Naive thymus-derived CD4-positive, alpha-beta T cell (primary cell): ENCODE data around the gene ZNF593. TPM values are rescaled to one million over a fixed set of nuclear protein-coding genes. Genes with fewer than 3 reads are reported as not detected.

Experiments
- polyA plus RNA-seq, 2 donors: library from polyadenylated mRNA; unstranded; fragments of 300-500 nt; fragmentation: Illumina TruSeq; gene quantifications; one replicate each; pipeline ENCODE4 v1.2.3, GENCODE V29; 2021
- total RNA-seq, 6 experiments: library from RNA in 5 of 6; stranded (reverse) in 5 of 6; gene quantifications; 1 replicate in 5 of 6; 2 replicates in 1 of 6; pipeline ENCODE4 v1.2.3 and lab custom pipeline; 2021 to 2026

ZNF593 gene
- total and polyA plus RNA-seq, 7 experiments from 2014 or later, result 7.8 to 36.3 (median 13.4) TPM

Other genes with a start within 250 kb of the ZNF593 start
- gene PAFAH2, start 171.8 kb upstream of the ZNF593 start, total RNA-seq, result 10 to 100 TPM; 11.4 to 36.0 (median 12.7) TPM
- gene PAFAH2, start 171.8 kb upstream of the ZNF593 start, polyA plus RNA-seq, result 10 to 100 TPM; 19.5 to 23.7 TPM
- under 1 TPM in 2 of 5 experiments, not detected in 3; 0.14 to 0.32 TPM for gene EXTL1, start 148.1 kb upstream of the ZNF593 start, total RNA-seq
- gene EXTL1, start 148.1 kb upstream of the ZNF593 start, polyA plus RNA-seq, result not detected
- gene SLC30A2, start 123.8 kb upstream of the ZNF593 start, total RNA-seq, result not detected
- gene SLC30A2, start 123.8 kb upstream of the ZNF593 start, polyA plus RNA-seq, result not detected
- not detected for gene TRIM63, start 102.3 kb upstream of the ZNF593 start, total RNA-seq
- gene TRIM63, start 102.3 kb upstream of the ZNF593 start, polyA plus RNA-seq, result not detected
- 10 to 100 TPM in 4 of 5 experiments, 1 to 10 TPM in 1; 9.1 to 29.6 (median 20.3) TPM for gene PDIK1L, start 58.1 kb upstream of the ZNF593 start, total RNA-seq
- 1 to 10 TPM; 4.7 to 7.4 TPM for gene PDIK1L, start 58.1 kb upstream of the ZNF593 start, polyA plus RNA-seq
- not detected for gene FAM110D, start 10.8 kb upstream of the ZNF593 start, total RNA-seq
- gene FAM110D, start 10.8 kb upstream of the ZNF593 start, polyA plus RNA-seq, result not detected
- gene C1orf232, start 945 bp upstream of the ZNF593 start, total RNA-seq, result not detected
- not detected for gene C1orf232, start 945 bp upstream of the ZNF593 start, polyA plus RNA-seq
- not detected for gene ZNF593OS, start 1.9 kb downstream of the ZNF593 start, total RNA-seq
- gene ZNF593OS, start 1.9 kb downstream of the ZNF593 start, polyA plus RNA-seq, result under 1 TPM in 1 of 2 donors, not detected in 1; 0.97 TPM
- gene CNKSR1, start 7.6 kb downstream of the ZNF593 start, total RNA-seq, result 1 to 10 TPM; 2.4 to 7.5 (median 4.6) TPM
- 1 to 10 TPM in 1 of 2 donors, under 1 TPM in 1; 0.63 to 1.4 TPM for gene CNKSR1, start 7.6 kb downstream of the ZNF593 start, polyA plus RNA-seq
- not detected for gene CATSPER4, start 20.7 kb downstream of the ZNF593 start, total RNA-seq
- gene CATSPER4, start 20.7 kb downstream of the ZNF593 start, polyA plus RNA-seq, result not detected
- 10 to 100 TPM; 12.1 to 34.8 (median 20.7) TPM for gene CEP85, start 64.3 kb downstream of the ZNF593 start, total RNA-seq
- 10 to 100 TPM in 1 of 2 donors, 1 to 10 TPM in 1; 5.4 to 12.1 TPM for gene CEP85, start 64.3 kb downstream of the ZNF593 start, polyA plus RNA-seq
- gene SH3BGRL3, start 110.2 kb downstream of the ZNF593 start, total RNA-seq, result 100 to 1,000 TPM; 156 to 636 (median 224) TPM
- gene SH3BGRL3, start 110.2 kb downstream of the ZNF593 start, polyA plus RNA-seq, result 100 to 1,000 TPM; 569 to 630 TPM
- gene UBXN11, start 136.7 kb downstream of the ZNF593 start, total RNA-seq, result 100 to 1,000 TPM in 3 of 5 experiments, 10 to 100 TPM in 2; 35.7 to 131 (median 124) TPM
- 10 to 100 TPM; 10.5 to 13.6 TPM for gene UBXN11, start 136.7 kb downstream of the ZNF593 start, polyA plus RNA-seq
- 1,000 to 10,000 TPM in 3 of 5 experiments, 100 to 1,000 TPM in 2; 719 to 1,390 (median 1,130) TPM for gene CD52, start 148.1 kb downstream of the ZNF593 start, total RNA-seq
- gene CD52, start 148.1 kb downstream of the ZNF593 start, polyA plus RNA-seq, result 1,000 to 10,000 TPM; 7,628 to 8,133 TPM
- 1 to 10 TPM in 3 of 5 experiments, under 1 TPM in 1, not detected in 1; 0.59 to 1.5 (median 1.2) TPM for gene CRYBG2, start 184.2 kb downstream of the ZNF593 start, total RNA-seq
- 1 to 10 TPM in 1 of 2 donors, not detected in 1; 1.1 TPM for gene CRYBG2, start 184.2 kb downstream of the ZNF593 start, polyA plus RNA-seq
- 1 to 10 TPM in 1 of 5 experiments, under 1 TPM in 2, not detected in 2; 0.22 to 6.3 (median 0.51) TPM for gene ZNF683, start 202.8 kb downstream of the ZNF593 start, total RNA-seq
- not detected for gene ZNF683, start 202.8 kb downstream of the ZNF593 start, polyA plus RNA-seq
- gene LIN28A, start 240.9 kb downstream of the ZNF593 start, total RNA-seq, result not detected
- not detected for gene LIN28A, start 240.9 kb downstream of the ZNF593 start, polyA plus RNA-seq